ENCODE measurements around the gene SSC5D. TPM values are rescaled to one million over a fixed set of nuclear protein-coding genes. Genes with fewer than 3 reads are reported as not detected.

The SSC5D gene
- total RNA-seq, 4 donors from 2014 or later: 0.64 to 6.2 (median 3.0) TPM

DNA sequence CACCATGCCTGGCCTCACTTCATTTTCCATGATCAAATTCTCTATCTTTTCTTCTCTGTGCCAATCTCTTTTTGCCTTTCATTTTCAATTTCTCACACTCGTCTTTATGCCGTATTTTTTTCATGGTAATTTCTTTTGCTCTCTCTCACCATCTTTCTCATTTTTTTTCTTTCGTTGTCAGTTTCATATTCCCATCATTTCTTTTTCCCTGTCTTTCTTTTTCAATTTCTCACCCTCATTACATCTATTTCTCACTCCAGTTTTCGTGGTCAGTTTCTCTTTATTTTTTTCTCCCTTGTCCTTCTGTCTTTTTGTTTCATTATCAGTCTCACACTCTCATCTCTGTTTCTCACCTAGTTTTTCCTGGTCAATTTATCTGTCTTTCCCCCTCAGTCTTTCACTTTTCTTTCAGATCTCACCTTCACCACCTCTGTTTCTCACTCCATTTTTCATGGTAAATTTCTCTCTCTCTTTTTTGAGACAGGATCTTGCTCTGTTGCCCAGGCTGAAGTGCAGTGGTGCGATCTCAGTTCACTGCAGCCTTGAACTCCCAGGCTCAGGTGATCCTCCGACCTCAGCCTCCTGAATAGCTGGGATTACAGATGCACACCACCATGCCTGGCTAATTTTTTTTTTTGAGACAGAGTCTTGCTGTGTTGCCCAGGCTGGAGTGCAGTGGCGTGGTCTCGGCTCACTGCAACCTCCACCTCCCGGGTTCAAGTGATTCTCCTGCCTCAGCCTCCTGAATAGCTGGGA lies 14.1 kb downstream of the SSC5D start:
- no peak for DNase-seq (ENCODE audit: low spot score in 2 of 2)
- TF ChIP-seq POLR2A (IDR thresholded peaks at IDR 0.05): no peak
- TF ChIP-seq, protein P1, sequence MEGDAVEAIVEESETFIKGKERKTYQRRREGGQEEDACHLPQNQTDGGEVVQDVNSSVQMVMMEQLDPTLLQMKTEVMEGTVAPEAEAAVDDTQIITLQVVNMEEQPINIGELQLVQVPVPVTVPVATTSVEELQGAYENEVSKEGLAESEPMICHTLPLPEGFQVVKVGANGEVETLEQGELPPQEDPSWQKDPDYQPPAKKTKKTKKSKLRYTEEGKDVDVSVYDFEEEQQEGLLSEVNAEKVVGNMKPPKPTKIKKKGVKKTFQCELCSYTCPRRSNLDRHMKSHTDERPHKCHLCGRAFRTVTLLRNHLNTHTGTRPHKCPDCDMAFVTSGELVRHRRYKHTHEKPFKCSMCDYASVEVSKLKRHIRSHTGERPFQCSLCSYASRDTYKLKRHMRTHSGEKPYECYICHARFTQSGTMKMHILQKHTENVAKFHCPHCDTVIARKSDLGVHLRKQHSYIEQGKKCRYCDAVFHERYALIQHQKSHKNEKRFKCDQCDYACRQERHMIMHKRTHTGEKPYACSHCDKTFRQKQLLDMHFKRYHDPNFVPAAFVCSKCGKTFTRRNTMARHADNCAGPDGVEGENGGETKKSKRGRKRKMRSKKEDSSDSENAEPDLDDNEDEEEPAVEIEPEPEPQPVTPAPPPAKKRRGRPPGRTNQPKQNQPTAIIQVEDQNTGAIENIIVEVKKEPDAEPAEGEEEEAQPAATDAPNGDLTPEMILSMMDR (IDR thresholded peaks at IDR 0.05): no peak
- intact Hi-C loops (cut with DNase I; ENCODE audit: low total_unique reads): no loop called here
- H3K4me3 ChIP-seq (ENCODE audit: low read depth, poor library complexity, severe bottlenecking): no peak overlapping the region
- WGBS, 2 donors: 94 to 95% methylated on average over 9 of the region's 9 CpGs

DNA sequence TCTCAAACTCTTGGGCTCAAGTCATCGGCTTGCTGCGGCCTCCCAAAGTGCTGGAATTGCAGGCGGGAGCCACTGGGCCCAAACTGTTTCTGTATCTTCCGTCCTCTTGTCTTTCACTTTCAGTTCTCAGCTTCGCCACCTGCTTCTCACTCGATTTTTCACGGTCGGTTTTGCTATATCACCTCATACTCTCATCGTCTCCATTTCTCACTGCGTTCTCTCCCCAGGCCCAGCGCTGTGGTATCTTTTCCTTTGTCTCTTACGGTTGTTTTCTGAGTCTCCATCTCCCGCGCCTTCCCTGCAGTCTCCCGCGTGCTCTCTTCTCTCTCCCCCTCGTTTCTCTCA lies 14.9 kb downstream of the SSC5D start:
- no peak overlapping the region for H3K4me3 ChIP-seq (ENCODE audit: low read depth, poor library complexity, severe bottlenecking)
- no peak for DNase-seq (ENCODE audit: low spot score in 2 of 2)
- TF ChIP-seq POLR2A (IDR thresholded peaks at IDR 0.05): no peak
- TF ChIP-seq, protein P1 (IDR thresholded peaks at IDR 0.05): no peak
- intact Hi-C loops (cut with DNase I; ENCODE audit: low total_unique reads): no loop called here
- WGBS, 2 donors: 75 to 93% methylated on average over 17 of the region's 17 CpGs

DNA sequence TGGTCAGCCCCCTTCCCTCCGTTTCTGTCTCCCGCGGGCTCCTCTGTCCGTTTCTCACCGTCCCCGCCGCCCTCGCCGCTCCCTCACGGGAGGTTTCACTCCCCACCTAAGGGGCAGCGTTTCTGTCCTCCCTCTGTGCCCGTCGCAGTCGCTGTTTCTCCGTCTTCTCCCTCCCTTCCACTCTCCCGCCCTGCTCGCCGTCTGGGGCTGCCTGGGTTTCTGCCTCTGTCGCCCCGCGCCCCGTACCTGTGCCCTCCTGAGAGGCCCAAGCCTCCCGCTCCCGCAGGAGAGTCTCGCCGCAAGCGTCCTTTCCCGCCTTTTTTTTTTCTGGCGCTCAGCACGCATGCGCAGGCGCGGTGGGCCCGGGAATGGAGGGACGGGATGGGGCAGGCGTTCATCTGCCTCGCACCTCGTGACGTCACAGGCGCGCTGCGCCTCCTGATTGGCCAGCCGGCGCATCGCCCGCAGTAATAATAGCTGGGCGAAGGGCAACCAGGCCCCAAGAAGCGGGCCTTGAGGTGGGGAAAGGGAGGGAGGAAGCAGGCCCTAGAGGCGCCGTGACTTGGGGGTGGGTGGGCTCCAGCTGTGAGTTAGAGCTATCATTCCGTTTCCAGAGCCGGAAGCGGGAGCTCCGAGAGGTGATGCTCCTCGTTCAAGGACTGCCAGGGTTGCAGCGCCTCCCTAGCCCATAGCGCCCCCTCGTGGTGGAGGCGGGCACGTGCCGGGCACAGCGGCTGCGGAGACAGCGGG lies 15.4 kb downstream of the SSC5D start:
- peak; percentile 86 to 98 for DNase-seq (ENCODE audit: low spot score in 2 of 2)
- WGBS, 2 donors: 11 to 14% methylated on average over 59 to 64 of the region's 64 CpGs
- TF ChIP-seq, protein P1 (IDR thresholded peaks at IDR 0.05): peak in 1 of 3 donors; percentile 90
- TF ChIP-seq POLR2A (IDR thresholded peaks at IDR 0.05): no peak
- no peak overlapping the region for H3K4me3 ChIP-seq (ENCODE audit: low read depth, poor library complexity, severe bottlenecking)
- intact Hi-C loops (cut with DNase I; ENCODE audit: low total_unique reads): no loop called here

GRCh38 chr19:55504252-55504603 lies 16.0 kb downstream of the SSC5D start:
- no peak for DNase-seq (ENCODE audit: low spot score in 2 of 2)
- no peak overlapping the region for H3K4me3 ChIP-seq (ENCODE audit: low read depth, poor library complexity, severe bottlenecking)
- intact Hi-C loops (cut with DNase I; ENCODE audit: low total_unique reads): no loop called here
- 24 to 31% methylated on average over 13 of the region's 13 CpGs for WGBS, 2 donors
- TF ChIP-seq POLR2A (IDR thresholded peaks at IDR 0.05): no peak
- TF ChIP-seq, protein P1 (IDR thresholded peaks at IDR 0.05): no peak

- DNase-seq (ENCODE audit: low spot score in 2 of 2): no peak
- H3K4me3 ChIP-seq (ENCODE audit: low read depth, poor library complexity, severe bottlenecking): no peak overlapping the region
- no peak for TF ChIP-seq POLR2A (IDR thresholded peaks at IDR 0.05)
- TF ChIP-seq, protein P1 (IDR thresholded peaks at IDR 0.05): no peak
- intact Hi-C loops (cut with DNase I; ENCODE audit: low total_unique reads): no loop called here
- 85 to 88% methylated on average over 11 of the region's 11 CpGs for WGBS, 2 donors
These were observed 16.7 kb downstream of the SSC5D start for GRCh38 chr19:55504981-55505380.
